Neural progenitor cell (in vitro differentiated cells): ENCODE data around the gene MPV17L2. TPM values are rescaled to one million over a fixed set of nuclear protein-coding genes. Genes with fewer than 3 reads are reported as not detected.

Experiments used
- DNase-seq: peaks from one replicate; pipeline ENCODE4 v3.0.0-alpha.2; 2016; ENCODE audit warnings: low spot score
- H2AFZ ChIP-seq: fragments of 200-600 bp; sonication (generic); replicated peaks from 2 replicates; pipeline ENCODE4 v1.6.1; 2016; ENCODE audit warnings: antibody characterized with exemption
- H3F3A ChIP-seq: fragments of 200-600 bp; sonication (generic); 2 replicates; pipeline ENCODE4 v1.6.1; 2016; ENCODE audit warnings: antibody characterized with exemption, low read depth
- H3K27ac ChIP-seq: fragments of 200-600 bp; sonication (generic); 2 replicates; pipeline ENCODE4 v1.5.1; 2016; ENCODE audit warnings: mild to moderate bottlenecking
- H3K27me3 ChIP-seq: fragments of 200-600 bp; sonication (generic); 2 replicates; pipeline ENCODE4 v1.6.1; 2016; ENCODE audit warnings: mild to moderate bottlenecking, moderate library complexity
- H3K36me3 ChIP-seq: fragments of 200-600 bp; sonication (generic); 2 replicates; pipeline ENCODE4 v1.5.1; 2016
- H3K4me1 ChIP-seq: fragments of 200-600 bp; sonication (generic); 2 replicates; pipeline ENCODE4 v1.6.1; 2016; ENCODE audit warnings: mixed run types
- H3K4me2 ChIP-seq: fragments of 200-600 bp; sonication (generic); 2 replicates; pipeline ENCODE4 v1.6.1; 2016
- H3K4me3 ChIP-seq: fragments of 200-600 bp; sonication (generic); 2 replicates; pipeline ENCODE4 v1.5.1; 2016
- H3K79me2 ChIP-seq: fragments of 200-600 bp; sonication (generic); 2 replicates; pipeline ENCODE4 v1.6.1; 2016; ENCODE audit warnings: low read depth
- H3K9ac ChIP-seq: fragments of 200-600 bp; sonication (generic); 2 replicates; pipeline ENCODE4 v1.6.1; 2016
- H3K9me3 ChIP-seq: fragments of 200-600 bp; sonication (generic); 2 replicates; pipeline ENCODE4 v1.5.1; 2016; ENCODE audit warnings: low read depth
- H4K20me1 ChIP-seq: fragments of 200-600 bp; sonication (generic); 2 replicates; pipeline ENCODE4 v1.6.1; 2016; ENCODE audit warnings: low read depth
- H3K27ac Mint-ChIP-seq: 3 replicates; pipeline ENCODE4 v1.8.0; 2021; ENCODE audit warnings: mixed read lengths
- H3K27me3 Mint-ChIP-seq: 2 replicates; pipeline ENCODE4 v1.8.0; 2022; ENCODE audit warnings: low read depth, mild to moderate bottlenecking, inconsistent platforms, moderate library complexity, mixed read lengths; ENCODE audit not compliant: insufficient read depth
- H3K36me3 Mint-ChIP-seq: 3 replicates; pipeline ENCODE4 v1.8.0; 2021; ENCODE audit warnings: mixed read lengths
- H3K4me1 Mint-ChIP-seq: 3 replicates; pipeline ENCODE4 v1.8.0; 2021; ENCODE audit warnings: mixed read lengths
- H3K4me3 Mint-ChIP-seq: 3 replicates; pipeline ENCODE4 v1.8.0; 2021; ENCODE audit warnings: mild to moderate bottlenecking, moderate library complexity, mixed read lengths
- H3K9me3 Mint-ChIP-seq: 3 replicates; pipeline ENCODE4 v1.8.0; 2020; ENCODE audit warnings: mixed read lengths
- CTCF ChIP-seq: fragments of 200-600 bp; sonication (generic); IDR thresholded peaks from 2 replicates; pipeline ENCODE4 v1.5.1; 2017; ENCODE audit warnings: antibody characterized with exemption, mild to moderate bottlenecking
- EZH2 ChIP-seq: fragments of 200-600 bp; sonication (generic); IDR thresholded peaks from 2 replicates; pipeline ENCODE4 v1.6.1; 2017; ENCODE audit warnings: antibody characterized with exemption, mild to moderate bottlenecking, moderate library complexity
- EZH2phosphoT487 ChIP-seq: fragments of 200-600 bp; sonication (generic); IDR thresholded peaks from 2 replicates; pipeline ENCODE4 v1.6.1; 2017; ENCODE audit warnings: antibody characterized with exemption
- total RNA-seq: library from RNA; depleted of rRNA; stranded (reverse); fragments of >200 nt; gene quantifications from 2 replicates; pipeline ENCODE4 v1.2.3, GENCODE V29; 2015; ENCODE audit warnings: low replicate concordance

MPV17L2 gene
- total RNA-seq, 1 donor from 2014 or later, result 28.1 TPM

- Histone ChIP-seq H3K4me1 (peaks cover 16% of the 10 kb centered on the region), H3K36me3 (no peaks in the 10 kb centered on the region), H3K4me3 (peak within 1 kb of the TSS; percentile 66), H4K20me1 (no peaks in the 10 kb centered on the region), H3F3A (peaks cover 34% of the 10 kb centered on the region), H3K4me2 (peak within 1 kb of the TSS; percentile 93), H3K27ac (peak within 1 kb of the TSS; percentile 70), H3K79me2 (no peaks in the 10 kb centered on the region), H2AFZ (peak within 1 kb of the TSS; percentile 76), H3K27me3 (peaks cover 18% of the 10 kb centered on the region), H3K9ac (no peak within 1 kb of the TSS), H3K9me3 (no peaks in the 10 kb centered on the region)
- peak; percentile 100 for DNase-seq
- TF ChIP-seq EZH2, result no peak
- TF ChIP-seq EZH2phosphoT487, result no peak
- peak; percentile 37 for TF ChIP-seq CTCF
- Mint-ChIP-seq H3K9me3 (no peaks in the 10 kb centered on the region), H3K4me3 (peak within 1 kb of the TSS; percentile 94), H3K36me3 (peaks cover 2% of the 10 kb centered on the region), H3K27ac (peak within 1 kb of the TSS; percentile 27), H3K27me3 (peaks cover 6% of the 10 kb centered on the region), H3K4me1 (peaks cover 25% of the 10 kb centered on the region)
Observed at GRCh38 chr19:18203863-18204393, 10.9 kb downstream of the MPV17L2 start, which contains the start of gene RAB3A. TSS of gene RAB3A (minus strand) at chr19:18204042. CDS start at chr19:18202740, 1,302 bp downstream.

GRCh38 chr19:18204394-18205199, 11.6 kb downstream of the MPV17L2 start:
- Histone ChIP-seq H3F3A (peaks cover 34% of the 10 kb centered on the region), H3K4me3 (peak overlapping the region; percentile 62), H4K20me1 (no peaks in the 10 kb centered on the region), H3K9ac (no peak overlapping the region), H3K27ac (peak overlapping the region; percentile 70), H3K4me2 (peak overlapping the region; percentile 80), H3K4me1 (peaks cover 16% of the 10 kb centered on the region), H3K9me3 (no peaks in the 10 kb centered on the region), H3K27me3 (peaks cover 18% of the 10 kb centered on the region), H3K79me2 (no peaks in the 10 kb centered on the region), H2AFZ (peak overlapping the region; percentile 76), H3K36me3 (no peaks in the 10 kb centered on the region)
- Mint-ChIP-seq H3K27ac (peak overlapping the region; percentile 53), H3K36me3 (peaks cover 2% of the 10 kb centered on the region), H3K4me1 (peaks cover 25% of the 10 kb centered on the region), H3K9me3 (no peaks in the 10 kb centered on the region), H3K27me3 (peaks cover 5% of the 10 kb centered on the region), H3K4me3 (peak overlapping the region; percentile 91)
- DNase-seq, result peak; percentile 87
- TF ChIP-seq CTCF (no peak), EZH2 (peak; percentile 25)

GRCh38 chr19:18205200-18205892, 12.3 kb downstream of the MPV17L2 start:
- no peak overlapping the region for H3K9ac ChIP-seq
- H3K36me3 ChIP-seq, result no peaks in the 10 kb centered on the region
- peak overlapping the region; percentile 62 for H3K4me3 ChIP-seq
- H3K4me2 ChIP-seq, result peak overlapping the region; percentile 80
- peak overlapping the region; percentile 70 for H3K27ac ChIP-seq
- H3K4me1 ChIP-seq, result peaks cover 16% of the 10 kb centered on the region
- H3K27me3 Mint-ChIP-seq, result peaks cover 4% of the 10 kb centered on the region
- H2AFZ ChIP-seq, result peak overlapping the region; percentile 76
- peaks cover 2% of the 10 kb centered on the region for H3K36me3 Mint-ChIP-seq
- no peaks in the 10 kb centered on the region for H4K20me1 ChIP-seq
- H3K9me3 Mint-ChIP-seq, result no peaks in the 10 kb centered on the region
- H3K27me3 ChIP-seq, result peaks cover 18% of the 10 kb centered on the region
- H3F3A ChIP-seq, result peaks cover 34% of the 10 kb centered on the region
- DNase-seq, result peak; percentile 77
- peaks cover 25% of the 10 kb centered on the region for H3K4me1 Mint-ChIP-seq
- peak overlapping the region; percentile 91 for H3K4me3 Mint-ChIP-seq
- H3K79me2 ChIP-seq, result no peaks in the 10 kb centered on the region
- H3K9me3 ChIP-seq, result no peaks in the 10 kb centered on the region
- TF ChIP-seq CTCF (no peak), EZH2 (no peak), EZH2phosphoT487 (no peak)
- peak overlapping the region; percentile 53 for H3K27ac Mint-ChIP-seq
